ENCODE measurements around the gene C8G. TPM values are rescaled to one million over a fixed set of nuclear protein-coding genes. Genes with fewer than 3 reads are reported as not detected.
A peak's percentile ranks its signal among the peaks of the same experiment; 100 is the strongest.

C8G gene
- total RNA-seq, 4 donors from 2014 or later = 24.9 to 148 (median 66.2) TPM; not detected in 1

DNA sequence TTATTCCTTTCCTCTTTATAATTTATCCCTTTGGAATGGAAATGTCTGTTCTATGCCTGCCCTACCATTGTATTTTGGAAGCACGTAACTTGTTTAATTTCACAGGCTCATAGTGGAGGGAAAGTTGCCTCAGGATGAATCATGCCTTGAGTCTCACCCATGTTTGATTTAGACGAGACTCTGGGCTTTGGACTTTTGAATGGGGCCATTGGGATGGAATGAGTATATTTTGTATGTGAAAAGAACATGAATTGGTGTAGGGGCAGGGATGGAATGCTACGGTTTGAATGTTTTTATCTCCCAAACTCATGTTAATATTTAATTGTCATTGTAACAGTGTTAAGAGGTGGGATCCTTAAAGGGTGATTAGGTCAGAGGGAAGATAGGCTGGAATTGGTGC is 10.8 kb upstream of the C8G start:
- H3K9me3 ChIP-seq = no peaks in the 10 kb centered on the region
- TF ChIP-seq POLR2A (IDR thresholded peaks at IDR 0.05) = no peak
- TF ChIP-seq, protein P1, sequence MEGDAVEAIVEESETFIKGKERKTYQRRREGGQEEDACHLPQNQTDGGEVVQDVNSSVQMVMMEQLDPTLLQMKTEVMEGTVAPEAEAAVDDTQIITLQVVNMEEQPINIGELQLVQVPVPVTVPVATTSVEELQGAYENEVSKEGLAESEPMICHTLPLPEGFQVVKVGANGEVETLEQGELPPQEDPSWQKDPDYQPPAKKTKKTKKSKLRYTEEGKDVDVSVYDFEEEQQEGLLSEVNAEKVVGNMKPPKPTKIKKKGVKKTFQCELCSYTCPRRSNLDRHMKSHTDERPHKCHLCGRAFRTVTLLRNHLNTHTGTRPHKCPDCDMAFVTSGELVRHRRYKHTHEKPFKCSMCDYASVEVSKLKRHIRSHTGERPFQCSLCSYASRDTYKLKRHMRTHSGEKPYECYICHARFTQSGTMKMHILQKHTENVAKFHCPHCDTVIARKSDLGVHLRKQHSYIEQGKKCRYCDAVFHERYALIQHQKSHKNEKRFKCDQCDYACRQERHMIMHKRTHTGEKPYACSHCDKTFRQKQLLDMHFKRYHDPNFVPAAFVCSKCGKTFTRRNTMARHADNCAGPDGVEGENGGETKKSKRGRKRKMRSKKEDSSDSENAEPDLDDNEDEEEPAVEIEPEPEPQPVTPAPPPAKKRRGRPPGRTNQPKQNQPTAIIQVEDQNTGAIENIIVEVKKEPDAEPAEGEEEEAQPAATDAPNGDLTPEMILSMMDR (IDR thresholded peaks at IDR 0.05) = no peak

DNA sequence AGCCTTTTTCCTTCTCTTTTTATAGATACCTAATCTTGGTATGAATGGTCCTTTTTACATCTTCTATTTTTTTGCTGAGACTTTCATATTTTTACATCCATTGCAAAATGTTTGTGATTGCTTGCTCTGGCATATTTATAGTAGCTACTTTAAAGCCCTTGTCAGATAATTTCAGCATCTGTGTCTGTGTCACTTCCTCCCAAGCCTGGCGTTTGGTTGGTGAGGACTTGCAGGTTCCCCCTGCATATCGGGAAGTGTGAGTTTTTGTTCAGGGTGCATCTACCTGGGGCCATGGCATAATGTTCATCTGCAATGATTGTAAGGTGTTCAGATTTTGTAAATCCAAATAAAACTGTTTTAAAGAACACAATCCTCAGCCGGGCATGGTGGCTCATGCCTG is 9.4 kb upstream of the C8G start:
- Histone ChIP-seq H3K27me3 (no peaks in the 10 kb centered on the region), H3K4me1 (no peaks in the 10 kb centered on the region), H3K27ac (no peak overlapping the region), H3K9me3 (no peaks in the 10 kb centered on the region), H3K4me3 (no peak overlapping the region), H3K36me3 (peaks cover 0 to 12% (median 0%) of the 10 kb centered on the region in 3 donors)
- DNase-seq = no peak
- TF ChIP-seq POLR2A (IDR thresholded peaks at IDR 0.05) = no peak
- TF ChIP-seq, protein P1 (IDR thresholded peaks at IDR 0.05) = no peak

More for the DNA sequence above, 10.8 kb upstream of the C8G start:
- no peaks in the 10 kb centered on the region for H3K27me3 ChIP-seq
- no peak overlapping the region for H3K27ac ChIP-seq
- no peak for DNase-seq
- H3K36me3 ChIP-seq = no peaks in the 10 kb centered on the region
- H3K4me1 ChIP-seq = no peaks in the 10 kb centered on the region
- H3K4me3 ChIP-seq = no peak overlapping the region

DNA sequence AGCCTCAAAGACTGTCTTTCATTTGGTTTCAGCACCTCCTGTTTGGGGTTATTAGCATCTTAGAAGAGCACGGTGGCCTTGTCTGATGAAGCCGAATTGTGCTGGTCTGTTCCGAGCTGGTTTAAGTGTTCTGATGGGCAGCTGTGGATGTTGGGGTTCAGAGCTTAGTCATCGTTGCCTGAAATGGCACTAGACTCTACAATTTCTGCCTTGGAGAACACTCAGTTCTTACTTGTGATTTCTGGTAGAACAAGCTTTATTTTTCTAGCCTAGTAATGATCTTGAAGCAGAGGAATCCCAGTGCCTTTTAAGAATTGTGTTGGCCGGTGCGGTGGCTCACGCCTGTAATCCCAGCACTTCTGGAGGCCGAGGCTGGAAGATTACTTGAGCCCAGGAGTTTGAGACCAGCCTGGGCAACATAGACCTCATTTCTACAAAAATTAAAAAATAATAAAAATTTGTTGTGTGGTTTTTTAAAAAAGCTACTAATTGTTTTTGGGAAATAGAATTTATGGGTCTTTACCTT is 8.3 kb upstream of the C8G start:
- no peaks in the 10 kb centered on the region for H3K9me3 ChIP-seq
- no peak overlapping the region for H3K27ac ChIP-seq
- H3K4me1 ChIP-seq = no peaks in the 10 kb centered on the region
- no peak overlapping the region for H3K4me3 ChIP-seq
- H3K36me3 ChIP-seq = peaks cover 0 to 23% (median 0%) of the 10 kb centered on the region in 3 donors
- no peak for DNase-seq
- no peaks in the 10 kb centered on the region for H3K27me3 ChIP-seq
- TF ChIP-seq, protein P1 (IDR thresholded peaks at IDR 0.05) = no peak

DNA sequence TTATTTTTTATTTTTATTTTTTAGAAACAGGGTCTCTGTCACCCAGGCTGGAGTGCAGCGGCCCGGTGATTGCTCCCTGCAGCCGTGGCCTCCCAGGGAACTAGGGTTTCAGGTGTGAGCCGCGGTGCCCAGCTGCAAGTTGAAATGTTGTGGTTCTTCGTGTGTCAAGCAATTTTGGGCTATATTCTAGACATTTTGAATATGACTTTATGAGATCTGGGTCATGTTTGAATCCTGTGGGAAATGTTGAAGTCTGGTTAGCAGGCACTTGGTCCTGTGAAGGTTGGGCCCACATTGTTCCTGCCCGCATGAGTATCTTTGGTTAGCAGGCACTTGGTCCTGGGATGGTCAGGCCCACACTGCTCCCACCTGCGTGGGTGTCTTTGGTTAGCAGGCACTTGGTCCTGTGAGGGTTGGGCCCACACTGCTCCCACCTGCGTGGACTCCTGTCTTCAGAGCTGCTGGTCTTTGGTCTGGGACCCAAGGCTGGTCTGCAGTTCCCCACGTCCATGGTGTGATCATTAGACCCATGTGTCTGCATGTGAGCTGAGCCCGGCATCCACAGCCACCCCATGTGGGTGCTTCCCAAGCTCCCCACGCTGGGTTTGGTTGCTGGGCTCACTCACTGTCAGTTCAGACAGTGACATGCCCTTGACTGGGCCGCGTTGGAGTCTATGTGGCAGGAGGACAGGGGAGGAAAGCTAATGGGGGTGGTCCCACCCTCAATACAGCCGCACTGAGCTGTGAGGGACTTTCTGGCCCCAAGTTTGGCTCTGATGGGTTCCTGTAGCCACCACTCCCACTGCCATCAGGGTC is 7.6 kb upstream of the C8G start:
- no peak overlapping the region for H3K4me3 ChIP-seq
- no peak for TF ChIP-seq POLR2A (IDR thresholded peaks at IDR 0.05)
- TF ChIP-seq, protein P1 (IDR thresholded peaks at IDR 0.05) = no peak
- DNase-seq = peak in 1 of 3 donors; percentile 25
- no peaks in the 10 kb centered on the region for H3K9me3 ChIP-seq
- H3K4me1 ChIP-seq = peaks cover 0 to 2% (median 0%) of the 10 kb centered on the region in 4 donors
- peaks cover 0 to 30% (median 0%) of the 10 kb centered on the region in 3 donors for H3K36me3 ChIP-seq
- no peaks in the 10 kb centered on the region for H3K27me3 ChIP-seq
- peak overlapping the region in 1 of 4 donors; percentile 14 for H3K27ac ChIP-seq

DNA sequence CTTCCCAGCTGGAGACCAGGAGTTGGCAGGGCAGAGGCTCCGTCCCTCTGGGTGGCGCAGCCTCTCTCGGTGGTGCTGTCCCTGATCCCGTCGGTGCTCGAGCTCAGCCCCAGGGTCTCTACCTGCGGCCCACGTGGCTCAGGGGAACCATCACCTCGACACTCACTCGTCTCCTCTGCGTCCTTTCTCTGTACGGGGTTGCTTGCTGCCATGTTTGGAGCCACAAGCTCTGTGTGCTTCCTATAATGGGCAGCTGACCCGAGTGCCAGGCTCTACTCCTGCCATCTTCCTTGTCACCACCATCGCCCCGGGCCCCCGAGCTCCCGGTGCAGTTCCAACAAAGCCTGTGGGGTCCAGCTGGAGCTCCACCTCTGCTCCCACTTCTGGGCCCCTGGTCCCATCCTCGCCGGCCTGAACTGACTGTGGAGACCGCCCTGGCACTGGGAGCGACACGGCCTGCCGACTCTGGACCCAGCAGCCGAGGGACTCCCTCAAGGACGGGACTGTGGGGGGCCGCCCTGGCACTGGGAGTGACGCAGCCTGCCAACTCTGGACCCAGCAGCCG is 5.5 kb upstream of the C8G start:
- DNase-seq = no peak
- TF ChIP-seq, protein P1 (IDR thresholded peaks at IDR 0.05) = no peak
- TF ChIP-seq POLR2A (IDR thresholded peaks at IDR 0.05) = no peak
- Histone ChIP-seq H3K4me3 (no peak overlapping the region), H3K4me1 (peaks cover 0 to 14% (median 8%) of the 10 kb centered on the region in 4 donors), H3K9me3 (no peaks in the 10 kb centered on the region), H3K36me3 (peaks cover 0 to 37% (median 0%) of the 10 kb centered on the region in 3 donors), H3K27me3 (no peaks in the 10 kb centered on the region), H3K27ac (no peak overlapping the region)
